Prostate gland (tissue), 2 donors: ENCODE data around the gene DPH3. TPM values are rescaled to one million over a fixed set of nuclear protein-coding genes. Genes with fewer than 3 reads are reported as not detected.

Experiments used
- DNase-seq: peaks from one replicate; pipeline ENCODE4 v3.0.0-alpha.2; 2019; ENCODE audit warnings: low spot score
- H3K27ac ChIP-seq, 2 donors: fragments of 200-600 bp; sonication (generic); 2 replicates each; pipeline ENCODE4 v1.5.1; 2017 to 2019
- H3K27me3 ChIP-seq: fragments of 200-600 bp; sonication (generic); replicated peaks from 2 replicates; pipeline ENCODE4 v1.5.1; 2019; ENCODE audit not compliant: insufficient read depth
- H3K36me3 ChIP-seq, 2 donors: fragments of 200-600 bp; sonication (generic); 1 replicate in 1 of 2; 2 replicates in 1 of 2; pipeline versions ENCODE4 v1.5.1 to v1.8.1; 2017 to 2019
- H3K4me1 ChIP-seq: fragments of 200-600 bp; sonication (generic); replicated peaks from 2 replicates; pipeline ENCODE4 v1.5.1; 2019
- H3K4me3 ChIP-seq, 2 donors: fragments of 200-600 bp; sonication (generic); 2 replicates each; pipeline ENCODE4 v1.5.1; 2017 to 2019
- H3K9me3 ChIP-seq: fragments of 200-600 bp; sonication (generic); 2 replicates; pipeline ENCODE4 v1.5.1; 2017
- POLR2A ChIP-seq: fragments of 450-650 bp; IDR thresholded peaks from one replicate; pipeline ENCODE4 v1.6.1; 2016; ENCODE audit warnings: antibody characterized with exemption, mild to moderate bottlenecking
- POLR2AphosphoS5 ChIP-seq: sonication (generic); formaldehyde crosslinking; IDR thresholded peaks from one replicate; pipeline ENCODE4 v1.6.1; 2017; ENCODE audit warnings: antibody characterized with exemption
- WGBS: methylation state at CpG from one replicate; pipeline ENCODE4 v1.1.5; 2018; 5-methylcytosine and 5-hydroxymethylcytosine counted together
- intact Hi-C: fragments of 100-400 bp; cut with DNase I; formaldehyde crosslinking; loops from one replicate; pipeline ENCODE4 v1.14.2; 2022
- total RNA-seq, 2 donors: library from RNA; depleted of rRNA; stranded (reverse); fragments of >200 nt; gene quantifications; one replicate each; pipeline ENCODE4 v1.1.0, GENCODE V29; 2016
- TF ChIP-seq, protein P1 (sequence below), 4 experiments: fragments of 200-600 bp in 2 of 4; fragments of 450-650 bp in 2 of 4; sonication (generic) in 2 of 4; IDR thresholded peaks; 1 replicate in 3 of 4; 2 replicates in 1 of 4; pipeline ENCODE4 v1.5.1; 2016 to 2019; ENCODE audit warnings: antibody characterized with exemption in 4 of 4, mild to moderate bottlenecking in 2 of 4, moderate library complexity in 2 of 4

Gene DPH3
- total RNA-seq, 2 donors from 2014 or later = 12.4 to 13.8 TPM

DNA sequence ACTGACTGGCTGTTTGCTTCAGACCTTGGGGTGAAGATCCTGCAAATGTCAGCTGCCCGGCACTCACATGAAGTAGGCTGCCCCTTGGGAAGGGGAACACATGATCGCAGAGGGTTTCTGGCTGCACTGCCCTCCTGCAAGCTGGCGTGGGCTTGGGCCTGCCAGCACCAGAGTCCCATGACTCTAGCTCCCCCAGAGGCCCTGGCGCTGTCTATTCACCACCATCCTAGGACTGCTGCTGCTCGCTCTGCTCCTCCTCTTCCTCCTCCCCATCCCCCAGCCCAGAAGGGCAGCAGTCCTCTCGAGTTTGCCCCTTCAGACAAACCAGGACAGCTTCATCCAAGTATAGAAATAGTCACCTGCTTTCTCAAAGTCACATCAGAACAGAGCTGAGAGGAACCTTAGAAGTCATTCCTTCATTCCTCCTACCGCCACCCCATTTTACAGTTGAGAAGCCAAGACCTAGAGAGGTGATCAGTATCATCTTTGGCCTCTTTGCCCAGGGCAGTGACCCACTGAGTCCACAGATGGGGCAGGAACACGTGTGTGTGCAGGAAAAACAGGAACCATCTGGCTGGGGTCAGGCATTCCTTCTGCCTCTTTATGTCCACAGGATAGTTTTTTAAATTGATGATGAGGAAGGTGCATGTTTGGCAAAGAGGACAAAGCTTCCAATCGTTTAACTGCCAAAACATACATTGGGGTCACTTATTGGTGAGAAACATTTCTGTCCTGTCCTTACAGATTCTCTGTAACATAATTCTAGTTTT, 13.2 kb downstream of the DPH3 start:
- intact Hi-C loops = no loop called here
- H3K4me3 ChIP-seq = no peak overlapping the region
- TF ChIP-seq, protein P1, sequence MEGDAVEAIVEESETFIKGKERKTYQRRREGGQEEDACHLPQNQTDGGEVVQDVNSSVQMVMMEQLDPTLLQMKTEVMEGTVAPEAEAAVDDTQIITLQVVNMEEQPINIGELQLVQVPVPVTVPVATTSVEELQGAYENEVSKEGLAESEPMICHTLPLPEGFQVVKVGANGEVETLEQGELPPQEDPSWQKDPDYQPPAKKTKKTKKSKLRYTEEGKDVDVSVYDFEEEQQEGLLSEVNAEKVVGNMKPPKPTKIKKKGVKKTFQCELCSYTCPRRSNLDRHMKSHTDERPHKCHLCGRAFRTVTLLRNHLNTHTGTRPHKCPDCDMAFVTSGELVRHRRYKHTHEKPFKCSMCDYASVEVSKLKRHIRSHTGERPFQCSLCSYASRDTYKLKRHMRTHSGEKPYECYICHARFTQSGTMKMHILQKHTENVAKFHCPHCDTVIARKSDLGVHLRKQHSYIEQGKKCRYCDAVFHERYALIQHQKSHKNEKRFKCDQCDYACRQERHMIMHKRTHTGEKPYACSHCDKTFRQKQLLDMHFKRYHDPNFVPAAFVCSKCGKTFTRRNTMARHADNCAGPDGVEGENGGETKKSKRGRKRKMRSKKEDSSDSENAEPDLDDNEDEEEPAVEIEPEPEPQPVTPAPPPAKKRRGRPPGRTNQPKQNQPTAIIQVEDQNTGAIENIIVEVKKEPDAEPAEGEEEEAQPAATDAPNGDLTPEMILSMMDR (IDR thresholded peaks at IDR 0.05) = no peak
- TF ChIP-seq POLR2A (no peak), POLR2AphosphoS5 (no peak)

DNA sequence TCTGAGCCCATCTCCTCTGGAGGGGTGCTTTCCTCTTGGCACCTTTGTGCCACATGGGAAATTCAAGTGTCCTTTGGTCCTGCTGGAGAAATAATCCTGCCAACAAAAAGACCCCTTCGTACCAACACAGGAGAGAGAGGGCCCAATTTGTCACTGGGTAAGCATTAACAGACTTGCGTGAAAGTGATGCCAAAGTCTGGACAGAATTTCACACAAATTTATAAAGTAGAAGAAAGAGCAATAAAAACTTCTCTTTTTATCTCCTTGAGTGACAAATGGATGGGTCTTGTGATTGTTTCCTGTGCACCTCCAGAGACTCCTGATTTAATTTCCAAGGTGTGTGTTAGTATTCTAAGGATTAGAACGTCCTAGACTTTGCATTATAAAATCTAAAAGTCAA, 14.9 kb downstream of the DPH3 start:
- H3K4me3 ChIP-seq = no peak overlapping the region
- no peaks in the 10 kb centered on the region for H3K9me3 ChIP-seq
- TF ChIP-seq, protein P1 (IDR thresholded peaks at IDR 0.05) = no peak
- TF ChIP-seq POLR2A = no peak
- no peak for TF ChIP-seq POLR2AphosphoS5
- no peak overlapping the region for H3K27ac ChIP-seq
- DNase-seq = no peak
- 56% methylated on average over 3 of the region's 3 CpGs for WGBS
- intact Hi-C loops = loop anchor here (5.0 to 10.0 kb wide), 3 partner anchors 203 to 615 kb away; no protein-coding TSS in a partner anchor
- H3K4me1 ChIP-seq = no peaks in the 10 kb centered on the region
- no peaks in the 10 kb centered on the region for H3K27me3 ChIP-seq
- no peaks in the 10 kb centered on the region for H3K36me3 ChIP-seq

More for the DNA sequence above, 13.2 kb downstream of the DPH3 start:
- Histone ChIP-seq H3K36me3 (no peaks in the 10 kb centered on the region), H3K27ac (no peak overlapping the region), H3K27me3 (no peaks in the 10 kb centered on the region), H3K9me3 (no peaks in the 10 kb centered on the region), H3K4me1 (no peaks in the 10 kb centered on the region)
- 73% methylated on average over 9 of the region's 9 CpGs for WGBS
- no peak for DNase-seq

DNA sequence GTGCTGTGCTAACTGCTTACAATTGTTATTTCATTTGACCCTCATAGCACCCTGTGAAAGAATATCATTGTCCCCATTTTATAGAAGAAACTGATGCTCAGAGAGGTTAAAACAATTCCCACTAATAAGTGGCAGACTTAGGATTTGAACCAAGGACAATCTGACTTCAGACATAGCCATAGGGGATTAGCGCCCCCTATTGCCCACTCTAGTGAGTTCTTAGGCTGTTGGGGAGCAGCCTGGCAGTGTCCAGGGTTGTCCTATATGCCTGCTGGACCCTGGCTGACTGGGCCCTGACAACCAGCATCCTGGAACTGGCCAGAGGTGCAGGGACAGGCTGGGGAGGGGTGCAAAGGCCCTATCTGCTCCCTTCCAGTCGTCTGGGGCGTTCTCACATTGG, 15.4 kb downstream of the DPH3 start:
- no peaks in the 10 kb centered on the region for H3K9me3 ChIP-seq
- no peaks in the 10 kb centered on the region for H3K36me3 ChIP-seq
- DNase-seq = no peak
- 32% methylated on average over 3 of the region's 3 CpGs for WGBS
- H3K4me3 ChIP-seq = no peak overlapping the region
- TF ChIP-seq POLR2A (no peak), POLR2AphosphoS5 (no peak)
- TF ChIP-seq, protein P1 (IDR thresholded peaks at IDR 0.05) = no peak
- H3K27ac ChIP-seq = no peak overlapping the region
- H3K4me1 ChIP-seq = no peaks in the 10 kb centered on the region
- H3K27me3 ChIP-seq = no peaks in the 10 kb centered on the region
- intact Hi-C loops = loop anchor here (5.0 to 10.0 kb wide), 3 partner anchors 202 to 615 kb away; no protein-coding TSS in a partner anchor

DNA sequence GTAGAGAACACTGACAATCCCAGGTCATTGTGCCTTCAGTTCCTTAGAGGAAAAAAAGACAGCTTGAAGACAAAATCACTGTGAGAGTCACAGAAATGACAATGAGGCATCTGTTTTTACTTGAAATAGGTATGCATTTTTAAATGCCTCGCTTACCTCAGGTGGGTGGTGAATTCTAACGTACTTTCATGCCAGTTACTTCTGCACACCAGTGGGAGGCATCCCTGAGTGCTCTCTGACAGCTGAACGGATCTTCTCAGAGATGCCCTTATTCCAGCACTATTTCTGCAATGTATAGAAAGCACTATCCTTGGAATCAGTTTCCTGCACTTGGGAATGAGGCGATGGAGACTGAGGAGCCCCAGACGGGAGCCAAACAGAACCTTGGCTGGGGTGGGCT, 16.2 kb downstream of the DPH3 start:
- intact Hi-C loops = loop anchor here (5.0 to 10.0 kb wide), 3 partner anchors 201 to 614 kb away; no protein-coding TSS in a partner anchor
- Histone ChIP-seq H3K27me3 (no peaks in the 10 kb centered on the region), H3K36me3 (no peaks in the 10 kb centered on the region), H3K27ac (no peak overlapping the region), H3K4me1 (no peaks in the 10 kb centered on the region), H3K9me3 (no peaks in the 10 kb centered on the region), H3K4me3 (no peak overlapping the region)
- TF ChIP-seq POLR2A (no peak), POLR2AphosphoS5 (no peak)
- TF ChIP-seq, protein P1 (IDR thresholded peaks at IDR 0.05) = no peak
- 78% methylated on average over 5 of the region's 5 CpGs for WGBS
- DNase-seq = no peak
